Body of pancreas (tissue), 4 donors: ENCODE results near the gene CTBS.

ENCODE experiments used
- CTCF ChIP-seq, 7 experiments: fragments of 450-650 bp in 4 of 7; fragments of 200-600 bp in 3 of 7; sonication (generic) in 3 of 7; IDR thresholded peaks; one replicate each; pipeline ENCODE4 v1.5.1; 2016 to 2019; ENCODE audit warnings: antibody characterized with exemption in 7 of 7
- POLR2A ChIP-seq, 3 donors: fragments of 450-650 bp; IDR thresholded peaks; one replicate each; pipeline ENCODE4 v1.6.1; 2016; ENCODE audit warnings: antibody characterized with exemption in 3 of 3, mild to moderate bottlenecking in 2 of 3

DNA sequence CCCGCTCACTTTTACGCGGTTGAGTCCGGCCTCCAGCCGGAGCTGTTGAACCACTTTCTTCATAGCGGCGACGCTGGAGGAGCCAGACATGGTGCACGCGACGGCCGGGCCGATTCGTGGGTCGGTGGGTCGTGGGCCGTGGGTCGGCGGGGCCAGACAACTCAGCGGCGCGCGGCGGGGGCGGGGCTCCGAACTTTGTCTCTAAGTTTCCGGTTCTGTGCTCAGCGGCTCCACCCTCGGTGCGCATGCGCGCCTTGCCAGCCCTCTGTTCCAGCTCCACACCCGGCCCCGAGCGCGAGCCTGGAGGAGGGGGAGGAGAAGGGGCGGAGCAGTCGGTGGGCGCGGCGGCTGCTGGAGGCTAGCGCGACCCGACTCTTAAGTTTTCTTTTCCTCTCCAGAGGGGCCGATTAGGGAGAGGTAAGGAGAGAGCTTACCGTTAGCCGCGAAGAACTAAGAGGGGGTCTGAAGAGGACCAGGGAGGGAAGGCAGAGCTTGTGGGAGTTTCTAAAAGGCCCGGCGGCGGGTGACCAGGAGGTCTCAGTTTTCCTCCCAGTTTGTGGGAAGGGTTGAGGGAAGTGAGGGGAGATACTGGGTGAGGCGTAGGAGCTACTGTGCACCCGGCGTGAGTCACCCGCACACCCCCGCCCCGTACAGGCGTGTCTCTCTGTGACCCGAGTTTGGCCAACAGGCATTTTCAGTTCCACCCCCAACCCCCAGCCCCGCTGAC, 68.1 kb downstream of the CTBS start, which contains the start of the genes GNG5 and SPATA1:
- TF ChIP-seq POLR2A (IDR thresholded peaks at IDR 0.05), result peak; percentile 73 to 97 (median 97)
- peak in 1 of 7 experiments; percentile 9 for TF ChIP-seq CTCF (IDR thresholded peaks at IDR 0.05)
